ENCODE results near the gene FBXO2. TPM values are rescaled to one million over a fixed set of nuclear protein-coding genes. Genes with fewer than 3 reads are reported as not detected.

The FBXO2 gene
- total RNA-seq, 1 donor from 2014 or later = 0.56 TPM

- H3K27ac ChIP-seq = no peak overlapping the region
- H3K36me3 Mint-ChIP-seq = no peaks in the 10 kb centered on the region
- H3K4me1 Mint-ChIP-seq = peaks cover 12% of the 10 kb centered on the region
These were observed 945 bp upstream of the FBXO2 start for GRCh38 chr1:11654939-11655808.

DNA sequence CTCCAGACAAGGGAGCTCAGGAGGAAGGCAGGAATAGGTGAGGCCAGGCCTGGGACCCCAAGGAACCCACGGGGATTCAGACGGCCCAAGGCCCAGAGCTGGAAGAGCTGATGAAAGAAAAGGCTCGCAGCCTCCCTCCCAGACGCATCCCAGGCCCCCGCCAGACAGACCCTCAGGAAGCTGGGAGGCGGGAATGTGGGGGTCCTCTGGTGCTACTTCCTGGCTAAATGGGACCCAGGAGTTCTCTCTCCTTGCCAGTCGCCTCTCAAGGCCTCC, 430 bp downstream of the FBXO2 start:
- Histone ChIP-seq H3K36me3 (no peaks in the 10 kb centered on the region), H3K4me2 (peak overlapping the region; percentile 94), H3K4me3 (peak overlapping the region; percentile 83), H3K27me3 (peaks cover 69% of the 10 kb centered on the region), H3K79me2 (ENCODE audit: low read depth) (no peaks in the 10 kb centered on the region), H3F3A (ENCODE audit: low read depth) (peaks cover 42% of the 10 kb centered on the region), H4K20me1 (ENCODE audit: low read depth) (peaks cover 16% of the 10 kb centered on the region), H2AFZ (replicated peaks) (peak overlapping the region; percentile 73), H3K9me3 (ENCODE audit: low read depth) (no peaks in the 10 kb centered on the region), H3K27ac (no peak overlapping the region), H3K9ac (no peak overlapping the region), H3K4me1 (peaks cover 7% of the 10 kb centered on the region)
- Mint-ChIP-seq H3K36me3 (no peaks in the 10 kb centered on the region), H3K9me3 (peaks cover 2% of the 10 kb centered on the region), H3K4me3 (peak overlapping the region; percentile 79), H3K27ac (no peak overlapping the region), H3K27me3 (ENCODE audit: insufficient read depth, low read depth) (peaks cover 39% of the 10 kb centered on the region), H3K4me1 (peaks cover 15% of the 10 kb centered on the region)
- DNase-seq (ENCODE audit: low spot score) = no peak
- TF ChIP-seq EZH2 (IDR thresholded peaks at IDR 0.05) (no peak), EZH2phosphoT487 (IDR thresholded peaks at IDR 0.05) (no peak), CTCF (IDR thresholded peaks at IDR 0.05) (no peak)

More at GRCh38 chr1:11654939-11655808, 945 bp upstream of the FBXO2 start:
- H3K9ac ChIP-seq = no peak overlapping the region
- TF ChIP-seq CTCF (IDR thresholded peaks at IDR 0.05) = peak; percentile 5
- TF ChIP-seq EZH2 (IDR thresholded peaks at IDR 0.05) = no peak
- no peak for TF ChIP-seq EZH2phosphoT487 (IDR thresholded peaks at IDR 0.05)
- H3K4me3 ChIP-seq = peak overlapping the region; percentile 83
- DNase-seq (ENCODE audit: low spot score) = peak; percentile 28
- H3K79me2 ChIP-seq (ENCODE audit: low read depth) = no peaks in the 10 kb centered on the region
- H3K4me1 ChIP-seq = peaks cover 7% of the 10 kb centered on the region
- Mint-ChIP-seq H3K4me3 (peak overlapping the region; percentile 87), H3K9me3 (peaks cover 2% of the 10 kb centered on the region), H3K27me3 (ENCODE audit: insufficient read depth, low read depth) (peaks cover 27% of the 10 kb centered on the region), H3K27ac (no peak overlapping the region)
- H3K9me3 ChIP-seq (ENCODE audit: low read depth) = no peaks in the 10 kb centered on the region
- H3K4me2 ChIP-seq = peak overlapping the region; percentile 94
- H3K27me3 ChIP-seq = peaks cover 55% of the 10 kb centered on the region
- no peaks in the 10 kb centered on the region for H3K36me3 ChIP-seq
- peak overlapping the region; percentile 44 for H2AFZ ChIP-seq (replicated peaks)
- peaks cover 4% of the 10 kb centered on the region for H4K20me1 ChIP-seq (ENCODE audit: low read depth)
- peaks cover 30% of the 10 kb centered on the region for H3F3A ChIP-seq (ENCODE audit: low read depth)

GRCh38 chr1:11653101-11653860, 948 bp downstream of the FBXO2 start:
- peak overlapping the region; percentile 94 for H3K4me2 ChIP-seq

More at GRCh38 chr1:11653101-11653860, 948 bp downstream of the FBXO2 start:
- DNase-seq (ENCODE audit: low spot score) = peak; percentile 18
- Mint-ChIP-seq H3K9me3 (peaks cover 2% of the 10 kb centered on the region), H3K27ac (no peak overlapping the region), H3K4me1 (peaks cover 15% of the 10 kb centered on the region), H3K27me3 (ENCODE audit: insufficient read depth, low read depth) (peaks cover 44% of the 10 kb centered on the region), H3K36me3 (no peaks in the 10 kb centered on the region), H3K4me3 (peak overlapping the region; percentile 79)
- H3K36me3 ChIP-seq = no peaks in the 10 kb centered on the region
- no peak overlapping the region for H3K27ac ChIP-seq
- H3K4me3 ChIP-seq = peak overlapping the region; percentile 83
- H4K20me1 ChIP-seq (ENCODE audit: low read depth) = peaks cover 20% of the 10 kb centered on the region
- H3F3A ChIP-seq (ENCODE audit: low read depth) = peaks cover 47% of the 10 kb centered on the region
- H3K79me2 ChIP-seq (ENCODE audit: low read depth) = no peaks in the 10 kb centered on the region
- H3K9me3 ChIP-seq (ENCODE audit: low read depth) = no peaks in the 10 kb centered on the region
- H3K27me3 ChIP-seq = peaks cover 74% of the 10 kb centered on the region
- no peak for TF ChIP-seq EZH2phosphoT487 (IDR thresholded peaks at IDR 0.05)
- H3K9ac ChIP-seq = no peak overlapping the region
- H2AFZ ChIP-seq (replicated peaks) = no peak overlapping the region
- peaks cover 11% of the 10 kb centered on the region for H3K4me1 ChIP-seq

Measured in neural progenitor cell (in vitro differentiated cells).